ENCODE measurements around the gene HOXD9.

HOXD9 gene

GRCh38 chr2:176152350-176153181, 30.0 kb downstream of the HOXD9 start:
- DNase-seq (ENCODE audit: low read depth in 2 of 2), result no peak

GRCh38 chr2:176154576-176155252, 32.2 kb downstream of the HOXD9 start:
- no peak for DNase-seq (ENCODE audit: low read depth in 2 of 2)

GRCh38 chr2:176155356-176156044, 33.0 kb downstream of the HOXD9 start:
- DNase-seq (ENCODE audit: low read depth in 2 of 2), result no peak

- no peak for DNase-seq (ENCODE audit: low read depth in 2 of 2)
Measured at GRCh38 chr2:176156301-176156806, 33.8 kb downstream of the HOXD9 start.

GRCh38 chr2:176156807-176157498, 34.4 kb downstream of the HOXD9 start, which contains the start of gene HOXD3:
HOXD3 (plus strand) TSS chr2:176157307; CDS start chr2:176169115, 11,808 bp downstream.
- no peak for DNase-seq (ENCODE audit: low read depth in 2 of 2)

- DNase-seq (ENCODE audit: low read depth in 2 of 2), result no peak
Measured at GRCh38 chr2:176157499-176158185, 35.1 kb downstream of the HOXD9 start.

- DNase-seq (ENCODE audit: low read depth in 2 of 2), result no peak
Measured at GRCh38 chr2:176158186-176158591, 35.7 kb downstream of the HOXD9 start.

GRCh38 chr2:176158855-176159662, 36.5 kb downstream of the HOXD9 start:
- no peak for DNase-seq (ENCODE audit: low read depth in 2 of 2)

GRCh38 chr2:176159663-176160250, 37.2 kb downstream of the HOXD9 start:
- DNase-seq (ENCODE audit: low read depth in 2 of 2), result no peak

- no peak for DNase-seq (ENCODE audit: low read depth in 2 of 2)
Measured at GRCh38 chr2:176160251-176160985, 37.9 kb downstream of the HOXD9 start.

GRCh38 chr2:176160986-176161824, 38.7 kb downstream of the HOXD9 start:
- no peak for DNase-seq (ENCODE audit: low read depth in 2 of 2)

GRCh38 chr2:176161825-176162626, 39.5 kb downstream of the HOXD9 start:
- DNase-seq (ENCODE audit: low read depth in 2 of 2), result no peak

- DNase-seq (ENCODE audit: low read depth in 2 of 2), result no peak
Measured at GRCh38 chr2:176162911-176163671, 40.6 kb downstream of the HOXD9 start.

- DNase-seq (ENCODE audit: low read depth in 2 of 2), result no peak
Measured at GRCh38 chr2:176163672-176164056, 41.1 kb downstream of the HOXD9 start.

- DNase-seq (ENCODE audit: low read depth in 2 of 2), result no peak
Measured at GRCh38 chr2:176164201-176164600, 41.7 kb downstream of the HOXD9 start.

GRCh38 chr2:176164611-176165369, 42.3 kb downstream of the HOXD9 start:
- no peak for DNase-seq (ENCODE audit: low read depth in 2 of 2)
